T-helper 17 cell (primary cell): ENCODE data around the gene LOXL4. TPM values are rescaled to one million over a fixed set of nuclear protein-coding genes. Genes with fewer than 3 reads are reported as not detected.

Experiments used
- ATAC-seq: fragments of 150-1000 bp; cut with Tn5 transposase; 2 replicates; pipeline ENCODE4 v1.10.0; 2021; ENCODE audit warnings: mild to moderate bottlenecking, moderate library complexity
- DNase-seq, 3 donors: peaks; one replicate each; pipeline versions ENCODE4 v3.0.0 to v3.0.0-alpha.2; 2020 to 2021
- H3K9me3 ChIP-seq: one replicate; pipeline ENCODE4 v1.7.0; 2013; ENCODE audit warnings: low read length, mild to moderate bottlenecking; ENCODE audit not compliant: control insufficient read depth, poor library complexity, severe bottlenecking
- H3K27ac Mint-ChIP-seq: one replicate; pipeline ENCODE4 v1.8.0; 2022; ENCODE audit warnings: mild to moderate bottlenecking, moderate library complexity, mixed read lengths
- H3K27me3 Mint-ChIP-seq: one replicate; pipeline ENCODE4 v1.8.0; 2022; ENCODE audit warnings: mixed read lengths
- H3K36me3 Mint-ChIP-seq: one replicate; pipeline ENCODE4 v1.8.0; 2022; ENCODE audit warnings: low read depth, mixed read lengths
- H3K4me1 Mint-ChIP-seq: one replicate; pipeline ENCODE4 v1.8.0; 2022; ENCODE audit warnings: mild to moderate bottlenecking, mixed read lengths
- H3K4me3 Mint-ChIP-seq: one replicate; pipeline ENCODE4 v1.8.0; 2022; ENCODE audit warnings: mild to moderate bottlenecking, moderate library complexity, mixed read lengths
- total RNA-seq, 4 donors: library from RNA in 2 of 4; stranded (reverse) in 2 of 4; gene quantifications; one replicate each; pipeline ENCODE4 v1.2.3 and lab custom pipeline; 2022 to 2026

Gene LOXL4
- total RNA-seq (not detected), total RNA-seq (lab: John Stamatoyannopoulos, UW) (0 to 0.58 reads per million in 2 donors)

DNA sequence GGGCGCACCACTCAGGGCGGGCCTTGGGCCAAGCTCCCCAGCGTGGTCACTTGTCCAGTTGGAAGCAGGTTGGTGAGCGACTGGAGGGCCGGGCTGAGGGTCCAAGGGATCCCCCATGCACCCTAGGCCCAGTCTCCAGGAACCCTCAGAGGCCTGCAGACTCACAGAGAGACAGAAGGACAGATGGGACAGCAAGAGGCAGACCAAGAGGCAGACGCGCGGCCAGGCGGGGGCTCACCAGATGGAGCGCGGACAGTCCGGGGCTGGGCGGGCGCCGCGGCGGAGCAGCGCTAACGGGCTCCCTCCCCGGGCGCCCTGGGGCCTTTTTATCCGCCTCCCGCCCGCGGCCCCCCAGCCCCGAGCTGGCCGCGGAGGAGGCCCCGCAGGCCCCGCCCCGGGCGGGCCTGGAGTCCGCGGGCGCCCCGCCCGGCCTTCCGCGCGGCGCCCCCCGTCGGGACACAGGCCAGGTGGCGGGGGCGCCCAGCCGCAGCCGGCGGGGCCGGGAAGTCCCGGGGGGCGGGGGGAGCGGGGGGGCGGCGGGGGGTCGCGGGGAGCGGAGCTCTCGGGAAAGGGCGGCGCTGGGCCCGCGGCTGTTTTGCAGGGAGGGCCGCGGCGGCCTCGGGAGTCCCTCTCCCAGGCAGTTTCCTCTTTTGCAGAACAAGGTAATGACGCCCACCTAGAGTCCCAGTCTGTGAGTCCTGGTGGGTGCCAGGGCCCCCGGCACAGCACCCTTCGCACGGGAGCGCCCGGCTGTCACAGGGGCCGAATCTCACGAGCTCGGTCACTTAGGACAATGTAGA lies at the start of gene LOXL4:
Gene LOXL4 (minus strand): TSS at position 301 of the 800 bp plus-strand sequence. CDS start 5,175 bp downstream, outside the sequence.
- H3K36me3 Mint-ChIP-seq: peaks cover 5% of the 10 kb centered on the region
- peaks cover 72% of the 10 kb centered on the region for H3K27me3 Mint-ChIP-seq
- H3K4me3 Mint-ChIP-seq: peak within 1 kb of the TSS; percentile 89
- no peaks in the 10 kb centered on the region for H3K9me3 ChIP-seq
- no peak within 1 kb of the TSS for H3K27ac Mint-ChIP-seq
- ATAC-seq: peak; percentile 51
- no peak for DNase-seq
- H3K4me1 Mint-ChIP-seq: peaks cover 11% of the 10 kb centered on the region

DNA sequence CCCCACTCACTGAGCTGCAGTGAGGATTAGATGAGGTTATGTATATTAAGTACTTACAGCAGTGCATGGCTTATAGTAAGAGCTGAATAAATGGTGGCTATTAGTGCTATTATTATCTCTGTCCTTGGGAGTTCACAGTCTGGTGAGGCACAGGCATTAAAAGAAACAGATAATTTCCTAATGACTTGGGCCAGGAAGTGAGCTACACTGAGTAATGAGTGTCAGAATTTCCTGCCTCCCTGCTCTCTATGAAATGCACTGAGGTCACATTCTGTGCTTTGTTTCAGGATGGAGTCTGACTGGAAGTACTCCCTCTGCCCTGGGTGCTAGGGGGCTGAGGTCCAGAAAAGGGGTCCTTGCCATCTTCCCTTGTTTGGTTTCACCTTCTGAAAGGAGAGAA lies 48.7 kb upstream of the LOXL4 start:
- no peaks in the 10 kb centered on the region for H3K4me1 Mint-ChIP-seq
- peaks cover 52% of the 10 kb centered on the region for H3K27me3 Mint-ChIP-seq
- no peaks in the 10 kb centered on the region for H3K36me3 Mint-ChIP-seq
- no peak for ATAC-seq
- no peak overlapping the region for H3K4me3 Mint-ChIP-seq
- H3K27ac Mint-ChIP-seq: no peak overlapping the region
- no peaks in the 10 kb centered on the region for H3K9me3 ChIP-seq
- DNase-seq: no peak

DNA sequence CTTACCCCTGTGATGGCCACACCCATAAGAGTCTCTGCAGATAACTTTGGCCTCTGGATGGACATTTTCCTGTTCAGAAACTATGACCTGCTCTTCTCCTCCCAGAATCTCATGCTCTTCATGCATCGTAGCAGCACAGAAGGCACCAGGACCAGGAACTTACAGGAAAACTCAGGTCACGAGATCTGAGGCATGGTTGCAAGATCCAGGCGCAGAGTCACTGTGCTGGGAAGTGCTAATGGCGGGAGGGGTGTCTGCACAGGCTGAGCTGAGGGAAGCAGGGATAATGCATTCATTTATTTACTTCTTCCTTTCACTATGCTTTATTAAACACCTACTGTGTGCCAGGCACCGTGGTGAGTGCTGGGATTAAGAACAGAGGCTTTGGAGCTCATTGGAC lies 48.2 kb upstream of the LOXL4 start:
- DNase-seq: no peak
- no peaks in the 10 kb centered on the region for H3K4me1 Mint-ChIP-seq

DNA sequence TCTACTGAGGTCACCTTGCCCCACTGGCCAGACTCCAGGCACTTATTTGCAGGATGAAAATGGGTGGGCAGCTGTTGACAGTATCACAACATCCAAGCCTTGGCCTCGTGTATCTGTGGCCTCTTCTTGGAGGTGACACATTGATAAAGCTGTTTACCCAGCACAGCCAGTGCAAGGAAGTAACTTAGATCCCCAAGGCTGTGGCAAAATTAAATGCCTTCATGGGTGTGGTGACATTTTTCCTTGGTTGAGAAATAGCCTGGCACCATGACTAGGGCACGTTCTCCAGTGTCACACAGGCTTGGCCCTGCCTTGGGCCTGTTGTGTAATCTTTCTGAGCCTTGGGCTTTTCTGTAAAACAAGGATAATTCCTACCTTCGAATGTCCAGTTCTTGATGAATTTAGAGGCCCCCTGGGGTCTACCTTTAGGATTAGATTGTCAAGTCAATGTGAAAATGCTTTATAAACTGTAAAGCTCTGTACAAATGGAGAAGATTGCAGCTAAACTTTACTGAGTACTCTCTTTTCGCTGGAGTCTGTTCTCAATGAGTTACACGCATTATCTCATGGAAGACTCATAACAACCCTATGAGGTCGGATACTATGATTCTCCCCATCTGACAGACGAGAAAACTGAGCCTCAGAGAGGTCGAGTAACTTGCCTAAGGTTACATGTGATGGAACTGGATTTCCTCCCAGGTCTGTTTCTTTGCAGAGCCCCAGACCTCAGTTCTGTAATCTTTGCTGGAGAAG lies 46.7 kb upstream of the LOXL4 start:
- Mint-ChIP-seq H3K4me1 (no peaks in the 10 kb centered on the region), H3K4me3 (no peak overlapping the region), H3K36me3 (no peaks in the 10 kb centered on the region), H3K27me3 (peaks cover 71% of the 10 kb centered on the region), H3K27ac (no peak overlapping the region)
- DNase-seq (no peak), ATAC-seq (no peak)
- H3K9me3 ChIP-seq: no peaks in the 10 kb centered on the region

More for the DNA sequence above, 48.2 kb upstream of the LOXL4 start:
- H3K4me3 Mint-ChIP-seq: no peak overlapping the region
- no peak for ATAC-seq
- H3K9me3 ChIP-seq: no peaks in the 10 kb centered on the region
- H3K27me3 Mint-ChIP-seq: peaks cover 56% of the 10 kb centered on the region
- no peak overlapping the region for H3K27ac Mint-ChIP-seq
- H3K36me3 Mint-ChIP-seq: no peaks in the 10 kb centered on the region

DNA sequence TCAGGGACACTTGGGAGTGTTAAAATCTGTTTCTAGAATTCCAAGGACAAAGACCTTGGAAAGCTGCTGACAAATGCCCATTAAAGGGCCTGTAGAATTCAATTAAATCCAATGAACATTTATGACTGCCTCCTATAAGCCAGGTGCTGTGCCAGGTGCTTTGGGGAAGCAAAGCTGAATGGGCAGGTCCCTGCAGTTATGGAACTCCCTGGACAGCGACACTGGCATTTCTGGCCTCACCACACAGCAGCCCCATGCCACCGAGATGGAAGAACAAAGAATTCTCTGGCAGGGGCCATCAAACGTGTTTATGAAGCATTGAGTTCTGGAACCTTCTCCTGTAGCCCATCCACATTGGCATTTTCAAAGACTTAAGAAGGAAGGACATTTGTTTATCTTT lies 45.6 kb upstream of the LOXL4 start:
- peaks cover 80% of the 10 kb centered on the region for H3K27me3 Mint-ChIP-seq
- no peak for ATAC-seq
- no peak for DNase-seq
- H3K4me1 Mint-ChIP-seq: no peaks in the 10 kb centered on the region
- H3K36me3 Mint-ChIP-seq: peaks cover 3% of the 10 kb centered on the region
- no peak overlapping the region for H3K27ac Mint-ChIP-seq
- no peaks in the 10 kb centered on the region for H3K9me3 ChIP-seq
- H3K4me3 Mint-ChIP-seq: no peak overlapping the region

DNA sequence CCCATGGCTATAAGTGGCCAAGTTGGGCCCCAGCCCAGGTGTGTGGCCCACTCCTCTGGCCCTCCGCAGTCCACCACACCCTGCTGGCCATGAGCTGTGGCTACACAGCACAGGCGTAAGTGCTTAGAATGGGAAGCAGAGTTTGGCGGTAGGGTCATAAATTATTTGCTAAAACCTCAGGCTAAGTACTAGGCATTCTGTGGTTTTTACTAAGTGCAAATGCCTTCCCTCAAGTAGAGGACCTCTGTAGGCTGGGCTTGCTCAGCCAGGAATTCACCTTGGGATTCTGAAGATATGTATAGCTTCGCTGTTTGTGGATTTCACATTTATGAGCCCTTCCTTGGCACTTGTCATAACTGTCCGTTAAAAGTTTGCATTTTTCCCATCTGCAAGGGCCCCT lies 44.8 kb upstream of the LOXL4 start:
- H3K9me3 ChIP-seq: no peaks in the 10 kb centered on the region
- Mint-ChIP-seq H3K36me3 (peaks cover 3% of the 10 kb centered on the region), H3K4me3 (no peak overlapping the region), H3K27me3 (peaks cover 76% of the 10 kb centered on the region), H3K4me1 (no peaks in the 10 kb centered on the region), H3K27ac (no peak overlapping the region)
- DNase-seq: no peak
- ATAC-seq: no peak

DNA sequence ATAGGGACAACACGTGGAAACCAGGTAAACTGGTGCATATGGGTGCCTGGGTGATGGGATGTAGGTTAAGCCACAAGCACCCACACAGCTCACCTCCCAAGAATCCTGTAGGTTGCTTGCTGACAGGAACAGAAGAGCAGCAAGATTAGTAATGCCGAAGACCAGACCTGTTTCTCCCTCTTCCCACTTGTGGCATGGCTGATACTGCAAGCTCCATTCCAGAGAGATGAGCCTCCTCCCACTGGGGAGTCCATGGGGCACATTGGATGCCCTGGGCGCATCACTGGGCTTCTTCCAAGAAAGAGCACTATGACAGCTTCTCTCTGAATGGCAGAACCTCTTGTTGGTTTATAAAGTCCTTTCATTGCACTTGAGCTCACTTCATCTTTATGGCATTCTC lies 44.4 kb upstream of the LOXL4 start:
- H3K4me1 Mint-ChIP-seq: no peaks in the 10 kb centered on the region
- no peak overlapping the region for H3K4me3 Mint-ChIP-seq
- peaks cover 73% of the 10 kb centered on the region for H3K27me3 Mint-ChIP-seq
- DNase-seq: no peak
- H3K9me3 ChIP-seq: no peaks in the 10 kb centered on the region
- no peak overlapping the region for H3K27ac Mint-ChIP-seq
- peaks cover 3% of the 10 kb centered on the region for H3K36me3 Mint-ChIP-seq
- no peak for ATAC-seq

DNA sequence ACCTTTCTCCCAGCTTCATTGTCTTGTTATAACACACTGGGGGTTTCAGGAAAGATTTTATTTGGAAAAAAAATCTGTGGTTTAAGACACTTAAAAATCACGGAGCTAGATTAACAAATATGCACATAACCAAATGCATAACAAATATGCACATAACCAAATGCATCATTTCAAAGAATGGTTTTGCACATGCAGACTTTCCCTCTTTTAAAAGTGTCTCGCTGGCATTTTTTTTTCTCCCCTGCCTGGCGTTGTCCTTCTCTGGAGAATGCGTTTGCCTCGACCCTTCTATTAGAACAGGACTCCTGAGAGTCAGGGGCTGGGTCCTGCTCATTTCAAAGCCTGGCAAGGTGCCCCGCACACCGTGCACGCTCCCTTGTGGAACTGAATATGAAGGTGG lies 42.7 kb upstream of the LOXL4 start:
- ATAC-seq (no peak), DNase-seq (no peak)
- peaks cover 3% of the 10 kb centered on the region for H3K36me3 Mint-ChIP-seq
- H3K4me1 Mint-ChIP-seq: no peaks in the 10 kb centered on the region
- H3K27ac Mint-ChIP-seq: no peak overlapping the region
- no peaks in the 10 kb centered on the region for H3K9me3 ChIP-seq
- H3K27me3 Mint-ChIP-seq: peaks cover 65% of the 10 kb centered on the region
- no peak overlapping the region for H3K4me3 Mint-ChIP-seq

DNA sequence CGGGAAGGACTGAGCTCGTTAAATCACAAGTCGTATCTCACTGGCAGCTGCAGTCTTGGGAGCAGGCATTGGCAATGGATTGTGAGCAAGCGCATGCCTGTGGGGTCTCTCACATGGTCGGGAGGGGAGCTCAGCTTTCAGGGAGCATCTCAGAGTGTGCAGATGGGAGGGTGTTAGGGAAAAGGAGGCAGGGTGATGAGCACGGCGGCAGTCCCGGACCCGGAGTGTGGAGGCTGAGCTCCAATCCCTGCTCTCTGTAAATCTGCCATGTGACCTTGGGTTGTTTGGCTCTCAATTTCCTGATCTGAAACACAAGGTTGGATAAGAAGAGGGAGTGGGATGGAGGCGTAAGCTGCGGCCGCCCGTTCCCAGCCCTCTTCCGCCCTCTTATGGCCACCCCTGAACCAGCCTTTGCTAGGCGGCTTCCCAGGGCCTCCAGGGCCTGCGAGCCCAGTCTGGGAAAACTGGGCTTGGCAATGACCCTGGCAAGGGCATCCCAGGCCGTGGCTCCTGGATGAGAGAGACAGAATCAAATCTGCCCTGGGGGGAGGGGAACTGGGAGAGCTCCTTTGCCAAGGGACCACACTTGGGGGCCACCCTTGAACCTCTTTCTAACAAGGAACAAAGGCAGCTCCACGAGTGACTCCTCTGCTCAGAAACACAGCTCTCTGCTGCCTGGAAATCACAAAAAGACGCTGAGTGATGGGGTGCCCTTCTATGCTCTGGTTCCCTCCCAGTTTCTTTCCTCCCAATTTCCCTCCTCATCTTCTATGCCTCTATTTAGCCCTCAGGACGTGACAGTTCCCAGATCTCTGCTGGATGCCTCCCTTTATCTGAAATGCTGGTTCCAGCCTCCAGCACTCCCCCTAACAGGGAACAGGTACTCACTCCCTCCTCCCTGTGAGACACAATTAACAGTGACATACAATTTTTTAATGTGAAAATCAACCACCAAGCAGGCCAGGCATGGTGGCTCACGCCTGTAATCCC lies 41.7 kb upstream of the LOXL4 start:
- H3K4me1 Mint-ChIP-seq: no peaks in the 10 kb centered on the region
- no peaks in the 10 kb centered on the region for H3K9me3 ChIP-seq
- H3K36me3 Mint-ChIP-seq: peaks cover 6% of the 10 kb centered on the region
- DNase-seq: no peak
- H3K27ac Mint-ChIP-seq: no peak overlapping the region
- no peak overlapping the region for H3K4me3 Mint-ChIP-seq
- H3K27me3 Mint-ChIP-seq: peaks cover 61% of the 10 kb centered on the region
- no peak for ATAC-seq

DNA sequence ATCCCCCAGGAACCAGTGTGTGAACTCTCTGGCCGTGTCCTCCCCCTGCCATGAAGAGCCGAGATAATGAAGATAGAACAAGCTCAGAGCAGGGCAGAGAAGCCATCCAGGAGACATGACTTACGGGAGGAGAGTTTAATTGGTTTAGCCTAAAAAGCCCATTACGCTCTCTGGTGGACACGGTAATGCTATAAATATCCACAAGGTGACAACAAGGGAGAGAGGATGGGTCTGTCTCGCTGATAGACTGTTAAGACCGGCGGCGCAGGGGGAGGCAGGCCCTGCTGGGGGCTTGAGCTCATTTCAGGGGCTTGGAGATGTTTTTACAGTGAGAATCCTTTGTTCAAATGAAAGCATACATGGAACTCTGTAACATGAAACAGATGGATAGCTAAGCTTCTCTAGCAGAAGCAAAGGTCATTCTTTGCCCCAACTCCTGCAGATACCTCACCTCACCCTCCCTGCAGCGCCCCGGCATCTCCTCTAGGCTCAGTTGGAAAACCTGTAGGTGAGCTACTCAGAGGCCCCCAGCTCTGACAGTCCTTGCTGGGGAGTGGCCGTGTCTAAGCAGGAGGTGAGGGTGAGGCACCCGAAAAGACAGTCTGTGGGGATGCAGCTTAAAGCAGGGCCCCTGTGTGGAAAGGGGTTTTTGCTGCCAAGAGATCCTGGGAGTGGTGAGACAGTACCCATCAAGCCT lies 40.8 kb upstream of the LOXL4 start:
- H3K27ac Mint-ChIP-seq: no peak overlapping the region
- H3K36me3 Mint-ChIP-seq: peaks cover 6% of the 10 kb centered on the region
- H3K4me3 Mint-ChIP-seq: no peak overlapping the region
- no peaks in the 10 kb centered on the region for H3K9me3 ChIP-seq
- DNase-seq (no peak), ATAC-seq (no peak)
- H3K27me3 Mint-ChIP-seq: peaks cover 63% of the 10 kb centered on the region
- H3K4me1 Mint-ChIP-seq: no peaks in the 10 kb centered on the region

DNA sequence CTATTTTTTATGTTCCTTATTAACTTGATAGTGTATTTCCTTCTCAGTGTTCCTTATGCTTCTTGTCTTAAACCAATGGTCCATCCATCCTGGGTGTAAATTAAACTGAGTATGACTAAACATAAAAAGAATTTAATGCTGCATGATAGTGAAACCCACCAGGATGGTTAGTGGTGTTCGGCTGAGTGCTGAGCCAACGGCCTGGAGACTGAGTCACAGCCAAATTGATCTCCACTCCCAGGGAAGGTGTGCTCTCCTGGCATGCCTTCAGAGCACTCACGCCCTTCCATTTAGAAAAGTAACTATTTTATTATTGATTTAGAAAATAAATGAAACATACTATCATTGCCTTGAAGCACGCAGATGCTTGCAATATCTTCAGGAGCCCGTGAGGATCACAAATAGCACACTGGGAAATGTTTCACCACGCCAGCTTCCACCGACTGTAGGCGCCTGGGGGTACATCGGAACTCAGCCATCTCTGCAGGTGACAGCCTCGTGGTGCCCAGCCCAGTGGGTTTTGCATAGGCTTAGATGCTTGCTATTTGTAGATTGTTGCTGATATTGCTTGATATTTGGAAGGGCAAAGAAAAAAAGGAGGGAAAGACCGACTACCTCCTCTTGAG lies 40.0 kb upstream of the LOXL4 start:
- no peak for ATAC-seq
- H3K4me1 Mint-ChIP-seq: no peaks in the 10 kb centered on the region

DNA sequence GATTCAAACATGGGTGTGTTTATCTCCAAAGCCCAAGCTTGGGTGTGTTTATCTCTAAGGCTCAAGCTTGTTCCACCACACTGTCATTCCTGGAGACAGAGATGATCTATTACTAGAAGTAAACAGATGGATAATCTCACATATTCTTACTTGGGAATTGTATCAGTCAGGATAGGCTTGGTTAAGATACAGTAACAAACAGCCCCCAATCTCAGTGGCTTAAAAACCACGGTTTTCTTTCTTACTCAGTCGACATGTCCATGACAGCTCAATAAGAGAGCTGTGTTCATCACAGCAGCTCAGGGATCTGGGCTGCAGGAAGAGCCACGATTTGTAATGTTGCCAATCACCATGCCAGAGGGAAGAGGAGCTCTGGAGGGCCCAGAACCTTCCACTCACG lies 38.5 kb upstream of the LOXL4 start:
- no peak for ATAC-seq
- Mint-ChIP-seq H3K4me3 (no peak overlapping the region), H3K36me3 (peaks cover 6% of the 10 kb centered on the region), H3K27me3 (peaks cover 67% of the 10 kb centered on the region), H3K4me1 (no peaks in the 10 kb centered on the region), H3K27ac (no peak overlapping the region)
- DNase-seq: no peak
- H3K9me3 ChIP-seq: no peaks in the 10 kb centered on the region

More for the DNA sequence above, 40.0 kb upstream of the LOXL4 start:
- no peak overlapping the region for H3K27ac Mint-ChIP-seq
- peaks cover 6% of the 10 kb centered on the region for H3K36me3 Mint-ChIP-seq
- peaks cover 69% of the 10 kb centered on the region for H3K27me3 Mint-ChIP-seq
- no peak for DNase-seq
- no peaks in the 10 kb centered on the region for H3K9me3 ChIP-seq
- no peak overlapping the region for H3K4me3 Mint-ChIP-seq
